ENCODE results near the gene GNGT1. TPM values are rescaled to one million over a fixed set of nuclear protein-coding genes. Genes with fewer than 3 reads are reported as not detected.

The GNGT1 gene
- total RNA-seq, 1 donor, result not detected

- no peak overlapping the region for H2AFZ ChIP-seq (ENCODE audit: low read length)
- no peaks in the 10 kb centered on the region for H3K79me2 ChIP-seq (ENCODE audit: insufficient read depth, low read length)
- no peaks in the 10 kb centered on the region for H3K9me3 ChIP-seq (ENCODE audit: low read depth, low read length)
- no peak overlapping the region for H3K4me3 ChIP-seq (ENCODE audit: insufficient read depth, low read length)
- no peak for DNase-seq (ENCODE audit: insufficient read length, low spot score, missing footprints)
- H3K4me2 ChIP-seq (ENCODE audit: insufficient read depth, low read length), result no peak overlapping the region
- H3K36me3 ChIP-seq (ENCODE audit: insufficient read depth, low read length), result no peaks in the 10 kb centered on the region
- no peak overlapping the region for H3K27ac ChIP-seq (ENCODE audit: low read depth, low read length)
- no peaks in the 10 kb centered on the region for H3K27me3 ChIP-seq (ENCODE audit: insufficient read depth, low read length)
- H4K20me1 ChIP-seq (ENCODE audit: insufficient read depth, low read length), result no peaks in the 10 kb centered on the region
- no peak for TF ChIP-seq CTCF (IDR thresholded peaks at IDR 0.05; ENCODE audit: extremely low read depth, low read depth, low read length)
- H3K4me1 ChIP-seq (ENCODE audit: insufficient read depth, low read length), result no peaks in the 10 kb centered on the region
These were observed 27.0 kb upstream of the GNGT1 start for GRCh38 chr7:93879356-93879755.

GRCh38 chr7:93882468-93882867, 23.9 kb upstream of the GNGT1 start:
- Histone ChIP-seq H3K4me1 (ENCODE audit: insufficient read depth, low read length) (no peaks in the 10 kb centered on the region), H3K9me3 (ENCODE audit: low read depth, low read length) (no peaks in the 10 kb centered on the region), H3K36me3 (ENCODE audit: insufficient read depth, low read length) (no peaks in the 10 kb centered on the region), H3K4me3 (ENCODE audit: insufficient read depth, low read length) (no peak overlapping the region), H3K27ac (ENCODE audit: low read depth, low read length) (no peak overlapping the region), H3K79me2 (ENCODE audit: insufficient read depth, low read length) (no peaks in the 10 kb centered on the region), H3K27me3 (ENCODE audit: insufficient read depth, low read length) (no peaks in the 10 kb centered on the region), H4K20me1 (ENCODE audit: insufficient read depth, low read length) (no peaks in the 10 kb centered on the region), H3K4me2 (ENCODE audit: insufficient read depth, low read length) (no peak overlapping the region), H2AFZ (ENCODE audit: low read length) (peak overlapping the region; percentile 7)
- no peak for TF ChIP-seq CTCF (IDR thresholded peaks at IDR 0.05; ENCODE audit: extremely low read depth, low read depth, low read length)
- DNase-seq (ENCODE audit: insufficient read length, low spot score, missing footprints), result no peak

GRCh38 chr7:93883078-93883916, 23.1 kb upstream of the GNGT1 start:
- Histone ChIP-seq H4K20me1 (ENCODE audit: insufficient read depth, low read length) (no peaks in the 10 kb centered on the region), H3K27ac (ENCODE audit: low read depth, low read length) (no peak overlapping the region), H2AFZ (ENCODE audit: low read length) (peak overlapping the region; percentile 18), H3K36me3 (ENCODE audit: insufficient read depth, low read length) (no peaks in the 10 kb centered on the region), H3K9me3 (ENCODE audit: low read depth, low read length) (no peaks in the 10 kb centered on the region), H3K4me1 (ENCODE audit: insufficient read depth, low read length) (no peaks in the 10 kb centered on the region), H3K79me2 (ENCODE audit: insufficient read depth, low read length) (no peaks in the 10 kb centered on the region), H3K4me3 (ENCODE audit: insufficient read depth, low read length) (no peak overlapping the region), H3K4me2 (ENCODE audit: insufficient read depth, low read length) (no peak overlapping the region), H3K27me3 (ENCODE audit: insufficient read depth, low read length) (no peaks in the 10 kb centered on the region)
- no peak for DNase-seq (ENCODE audit: insufficient read length, low spot score, missing footprints)
- no peak for TF ChIP-seq CTCF (IDR thresholded peaks at IDR 0.05; ENCODE audit: extremely low read depth, low read depth, low read length)

GRCh38 chr7:93883917-93884345, 22.4 kb upstream of the GNGT1 start:
- Histone ChIP-seq H3K79me2 (ENCODE audit: insufficient read depth, low read length) (no peaks in the 10 kb centered on the region), H3K4me3 (ENCODE audit: insufficient read depth, low read length) (no peak overlapping the region), H3K4me2 (ENCODE audit: insufficient read depth, low read length) (no peak overlapping the region), H3K4me1 (ENCODE audit: insufficient read depth, low read length) (peaks cover 3% of the 10 kb centered on the region), H3K27me3 (ENCODE audit: insufficient read depth, low read length) (no peaks in the 10 kb centered on the region), H4K20me1 (ENCODE audit: insufficient read depth, low read length) (no peaks in the 10 kb centered on the region), H3K36me3 (ENCODE audit: insufficient read depth, low read length) (no peaks in the 10 kb centered on the region), H3K27ac (ENCODE audit: low read depth, low read length) (no peak overlapping the region), H2AFZ (ENCODE audit: low read length) (no peak overlapping the region), H3K9me3 (ENCODE audit: low read depth, low read length) (no peaks in the 10 kb centered on the region)
- DNase-seq (ENCODE audit: insufficient read length, low spot score, missing footprints), result no peak
- TF ChIP-seq CTCF (IDR thresholded peaks at IDR 0.05; ENCODE audit: extremely low read depth, low read depth, low read length), result no peak

All from osteoblast (primary cell).